Stimulated activated CD4-positive, alpha-beta T cell treated with anti-CD3 and anti-CD28 coated beads, TNF-alpha, amount 100 ng/mL, for 1 hour (primary cell): Measurements from ENCODE around the gene RASA4B.
A peak's percentile ranks its signal among the peaks of the same experiment; 100 is the strongest.
"Not testable (repeated sequence)": the region's sequence is repeated elsewhere in the genome, so short reads cannot be mapped to it uniquely, and the experiment has no call there.

ENCODE experiments used
- DNase-seq, 3 donors: peaks; one replicate each; pipeline ENCODE4 v3.0.0-alpha.2; 2020; ENCODE audit warnings: low read depth in 3 of 3, low spot score in 1 of 3

Gene RASA4B

DNA sequence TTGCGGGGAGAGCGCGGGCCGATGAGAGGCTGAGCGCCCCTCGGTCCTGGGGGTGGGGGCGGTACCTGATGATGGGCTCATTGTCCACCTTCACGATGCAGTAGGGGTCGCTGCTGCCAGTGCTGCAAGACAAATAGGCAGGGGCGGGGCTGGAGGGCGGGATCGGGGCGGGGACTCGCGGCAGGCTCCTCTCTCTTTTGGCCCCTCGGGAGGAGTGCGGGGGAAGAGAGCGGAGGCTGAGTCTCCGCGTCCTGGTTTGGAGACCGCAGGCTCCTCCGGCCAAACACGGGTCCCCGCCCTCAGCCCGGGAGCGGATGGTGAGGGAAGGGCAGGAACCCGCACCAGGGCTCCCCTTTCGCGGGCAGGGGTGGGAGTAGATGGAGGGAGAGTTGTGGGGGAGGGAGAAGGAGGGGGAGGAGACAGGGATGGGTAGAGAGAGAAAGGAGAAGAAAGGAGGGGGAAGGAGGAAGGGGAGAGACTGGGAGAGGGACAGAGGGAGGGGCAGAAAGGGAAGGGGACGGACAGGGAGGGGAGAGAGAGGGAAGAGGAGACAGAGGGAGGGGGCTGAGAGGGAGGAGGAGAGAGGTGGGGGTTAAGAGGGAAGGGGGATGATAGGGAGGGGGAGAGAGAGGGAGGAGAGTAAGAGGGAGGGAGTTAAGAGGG is 5.6 kb downstream of the RASA4B start:
- not testable (repeated sequence) for DNase-seq

DNA sequence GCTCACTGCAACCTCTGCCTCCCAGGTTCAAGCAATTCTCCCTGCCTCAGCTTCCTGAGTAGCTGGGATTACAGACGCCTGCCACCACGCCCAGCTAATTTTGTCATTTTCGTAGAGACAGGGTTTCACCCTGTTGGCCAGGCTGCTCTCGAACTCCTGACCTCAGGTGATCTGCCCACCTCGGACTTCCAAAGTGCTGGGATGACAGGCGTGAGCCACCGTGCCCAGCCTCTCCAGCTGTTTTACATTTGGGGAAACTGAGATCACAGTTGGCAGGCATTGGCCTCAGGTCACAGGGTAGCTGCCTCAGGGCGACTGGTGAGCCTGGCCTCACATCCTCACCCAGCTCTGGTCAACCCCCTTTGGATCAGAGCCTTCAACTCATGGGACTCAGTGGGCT is 7.0 kb downstream of the RASA4B start:
- not testable (repeated sequence) for DNase-seq

DNA sequence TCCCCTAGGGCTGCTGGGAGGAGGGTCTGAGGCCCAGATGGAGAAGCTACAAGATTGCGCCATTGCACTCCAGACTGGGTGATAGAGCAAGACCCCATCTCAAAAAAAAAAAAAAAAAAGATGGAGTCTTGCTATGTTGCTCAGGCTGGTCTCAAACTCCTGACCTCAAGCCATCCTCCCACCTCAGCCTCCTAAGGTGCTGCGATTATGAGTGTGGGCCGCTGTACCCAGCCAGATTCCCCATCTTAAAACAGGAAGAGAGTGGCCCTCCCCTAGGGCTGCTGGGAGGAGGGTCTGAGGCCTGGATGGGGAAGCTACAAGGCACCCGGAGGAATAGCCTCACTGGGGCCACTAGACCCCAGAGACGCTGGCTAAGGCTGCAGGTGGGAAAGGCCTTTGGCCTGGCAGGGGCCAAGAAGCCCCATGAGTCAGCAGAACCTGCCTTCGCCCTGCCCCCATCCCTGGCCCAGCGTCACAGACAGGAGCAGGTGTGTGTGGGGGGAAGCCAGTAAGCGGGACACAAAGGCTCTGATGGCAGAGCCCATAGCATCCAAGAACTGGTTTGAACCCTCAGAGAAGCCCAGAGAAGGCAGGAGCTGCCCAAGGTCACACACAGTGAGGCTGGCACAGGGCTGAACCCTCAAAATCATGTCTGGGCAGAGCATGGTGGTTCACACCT is 10.0 kb downstream of the RASA4B start:
- DNase-seq = not testable (repeated sequence)

DNA sequence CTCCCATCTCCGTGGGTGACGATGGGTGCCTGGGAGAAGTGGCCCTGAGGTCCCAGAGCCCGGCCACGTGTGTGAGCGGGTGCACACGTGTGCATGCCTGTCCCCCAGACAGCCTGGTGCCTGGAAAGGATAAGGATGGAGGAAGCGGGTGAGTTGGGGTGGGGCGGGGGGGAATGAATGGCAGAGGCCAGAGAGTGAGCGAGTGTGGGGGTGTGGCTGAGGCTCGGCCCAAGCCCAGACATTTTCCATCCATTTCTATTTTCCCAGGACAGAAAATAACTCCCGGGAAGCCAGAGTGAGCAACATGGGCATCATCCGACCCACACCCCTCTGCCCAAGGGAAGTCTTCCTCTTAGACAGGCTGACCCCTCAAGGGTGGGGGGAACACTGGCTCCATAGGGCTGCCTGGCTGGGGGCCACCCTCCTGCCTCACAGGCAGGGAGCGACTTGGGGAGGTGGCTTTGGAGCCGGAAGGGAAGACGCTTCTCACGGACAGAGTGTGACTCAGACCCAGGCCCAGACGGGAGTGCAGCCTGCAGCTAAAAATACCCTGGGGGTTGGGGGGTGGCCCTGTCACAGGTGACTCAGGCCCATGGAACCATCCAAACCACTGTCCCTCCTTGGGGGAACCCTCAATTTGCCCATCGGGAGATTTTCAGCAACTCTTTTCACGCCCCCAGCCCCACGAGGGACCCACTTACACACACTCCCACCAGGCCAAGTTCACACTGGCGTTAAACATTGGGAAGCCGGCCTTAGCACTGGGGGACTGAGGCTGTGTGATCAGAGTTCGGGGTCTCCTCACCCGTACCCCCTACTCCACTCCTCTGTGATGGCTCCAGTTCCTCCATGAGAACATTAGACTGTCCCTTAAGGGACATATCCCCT is 12.0 kb downstream of the RASA4B start:
- not testable (repeated sequence) for DNase-seq

DNA sequence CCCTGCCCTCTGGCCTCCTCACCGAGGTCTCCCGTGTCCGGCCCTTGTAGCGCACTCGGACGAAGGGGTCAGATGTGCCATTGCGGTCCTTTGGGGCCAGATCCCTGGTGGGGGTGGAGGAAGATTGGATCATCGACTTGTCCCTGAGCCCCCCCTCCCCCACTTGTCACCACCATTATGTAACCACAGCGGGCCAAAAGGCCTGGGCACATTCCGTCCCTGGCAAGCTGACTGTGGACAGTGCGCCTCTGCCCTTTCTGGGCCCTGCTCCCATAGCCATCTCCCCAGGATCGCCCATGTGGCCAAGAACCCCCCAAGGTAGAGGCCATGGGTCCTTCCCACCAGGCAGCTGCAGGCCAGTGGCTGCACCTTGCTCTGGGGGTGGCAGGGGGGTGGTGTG is 14.4 kb downstream of the RASA4B start:
- not testable (repeated sequence) for DNase-seq

DNA sequence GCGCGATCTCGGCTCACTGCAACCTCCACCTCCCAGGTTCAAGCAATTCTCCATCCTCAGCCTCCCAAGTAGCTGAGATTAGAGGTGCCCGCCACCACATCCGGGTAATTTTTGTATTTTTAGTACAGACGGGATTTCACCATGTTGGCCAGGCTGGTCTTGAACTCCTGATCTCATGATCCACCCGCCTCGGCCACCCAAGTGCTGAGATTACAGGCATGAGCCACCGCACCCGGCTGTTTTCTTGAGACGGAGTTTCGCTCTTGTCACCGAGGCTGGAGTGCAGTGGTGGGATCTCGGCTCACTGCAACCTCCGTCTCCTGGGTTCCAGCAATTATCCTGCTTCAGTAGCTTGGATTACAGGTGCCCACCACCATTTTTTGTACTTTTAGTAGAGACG is 19.3 kb downstream of the RASA4B start:
- DNase-seq = not testable (repeated sequence)

DNA sequence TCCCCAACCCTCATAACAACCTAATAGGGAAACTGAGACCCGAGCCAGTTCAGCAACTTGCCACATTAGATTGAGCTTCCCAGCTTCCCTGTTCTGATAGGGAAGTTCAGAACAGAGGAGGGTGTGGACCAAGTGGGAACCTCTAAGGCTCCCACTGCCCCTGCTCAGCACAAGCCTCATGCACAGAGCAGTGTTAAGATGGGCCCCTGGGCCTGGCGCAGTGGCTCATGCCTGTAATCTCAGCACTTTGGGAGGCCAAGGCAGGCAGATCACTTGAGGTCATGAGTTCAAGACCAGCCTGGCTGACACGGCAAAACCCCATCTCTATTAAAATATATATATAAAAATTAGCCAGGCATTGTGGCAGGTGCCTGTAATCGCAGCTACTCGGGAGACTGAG is 20.3 kb downstream of the RASA4B start:
- not testable (repeated sequence) for DNase-seq

DNA sequence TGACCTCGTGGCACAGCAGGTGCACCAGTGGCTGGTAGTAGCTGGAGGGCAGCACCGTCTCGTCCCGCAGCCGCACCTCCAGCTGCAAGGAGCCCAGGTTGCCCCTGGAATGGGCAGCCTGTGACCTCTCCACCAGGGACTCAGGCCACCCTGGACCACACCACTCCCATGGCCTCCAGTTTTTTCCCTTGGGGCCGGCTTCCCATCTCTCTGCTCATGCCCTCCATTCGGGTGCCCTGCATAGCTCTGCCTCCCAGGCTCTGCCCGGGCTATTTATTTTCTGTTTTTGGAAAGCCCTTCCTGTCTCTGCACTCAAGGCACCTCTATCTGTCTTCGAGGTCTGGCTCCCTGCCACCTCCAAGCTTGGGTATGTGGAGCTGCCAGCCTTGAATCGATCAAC is 20.7 kb downstream of the RASA4B start:
- DNase-seq = not testable (repeated sequence)

DNA sequence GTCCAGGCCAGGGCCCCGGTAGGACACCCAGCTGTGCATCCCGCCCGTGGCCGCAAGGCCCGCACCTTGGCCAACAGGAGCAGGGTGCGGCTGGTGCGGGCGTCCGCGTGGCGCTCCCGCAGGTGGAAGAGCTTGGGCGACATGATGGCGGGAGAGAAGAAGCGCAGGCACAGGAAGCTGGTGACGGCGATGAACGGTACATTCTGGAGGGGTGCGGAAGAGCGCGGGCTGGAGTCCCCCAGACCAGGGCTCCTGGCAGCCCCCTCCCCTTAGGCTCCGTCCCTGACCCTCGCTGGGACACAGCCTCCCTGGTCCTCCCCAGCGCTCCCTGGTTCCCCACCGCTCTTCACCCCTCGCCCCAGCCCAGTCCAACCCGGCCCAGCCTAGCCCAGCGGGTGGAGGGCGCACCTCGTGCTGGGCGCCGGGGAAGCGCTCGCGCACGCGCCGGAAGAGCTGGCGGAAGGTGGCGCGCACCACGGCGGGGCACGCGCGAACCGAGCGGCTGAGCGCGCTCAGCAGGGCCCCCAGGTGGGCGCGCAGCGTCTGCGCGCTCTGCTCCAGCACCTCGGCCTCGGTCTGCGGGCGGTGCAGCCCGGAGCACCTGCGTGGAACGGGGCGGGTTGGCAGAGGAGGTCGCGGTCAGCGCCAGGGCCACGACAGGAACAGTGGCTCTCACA is 23.0 kb downstream of the RASA4B start:
- DNase-seq = not testable (repeated sequence)

DNA sequence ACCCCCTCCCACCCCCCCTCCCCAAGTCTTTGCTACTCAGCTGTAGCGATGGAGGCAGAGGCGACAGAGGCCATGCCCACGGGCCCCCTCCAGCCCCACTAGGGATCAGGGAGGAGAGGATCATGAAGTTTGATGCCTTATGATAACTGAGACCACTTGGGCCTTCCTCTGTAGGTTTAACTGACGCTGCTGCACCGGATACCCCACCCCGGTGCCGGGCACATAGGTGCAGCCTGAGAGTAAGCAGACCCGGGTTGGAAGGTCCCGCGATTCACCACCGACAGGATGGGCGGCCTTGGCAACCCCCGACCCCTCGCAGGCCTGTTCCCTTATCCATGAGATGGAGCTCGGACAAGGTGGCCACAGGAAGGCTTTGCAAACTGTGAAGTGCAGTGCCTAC is 23.6 kb downstream of the RASA4B start:
- not testable (repeated sequence) for DNase-seq

DNA sequence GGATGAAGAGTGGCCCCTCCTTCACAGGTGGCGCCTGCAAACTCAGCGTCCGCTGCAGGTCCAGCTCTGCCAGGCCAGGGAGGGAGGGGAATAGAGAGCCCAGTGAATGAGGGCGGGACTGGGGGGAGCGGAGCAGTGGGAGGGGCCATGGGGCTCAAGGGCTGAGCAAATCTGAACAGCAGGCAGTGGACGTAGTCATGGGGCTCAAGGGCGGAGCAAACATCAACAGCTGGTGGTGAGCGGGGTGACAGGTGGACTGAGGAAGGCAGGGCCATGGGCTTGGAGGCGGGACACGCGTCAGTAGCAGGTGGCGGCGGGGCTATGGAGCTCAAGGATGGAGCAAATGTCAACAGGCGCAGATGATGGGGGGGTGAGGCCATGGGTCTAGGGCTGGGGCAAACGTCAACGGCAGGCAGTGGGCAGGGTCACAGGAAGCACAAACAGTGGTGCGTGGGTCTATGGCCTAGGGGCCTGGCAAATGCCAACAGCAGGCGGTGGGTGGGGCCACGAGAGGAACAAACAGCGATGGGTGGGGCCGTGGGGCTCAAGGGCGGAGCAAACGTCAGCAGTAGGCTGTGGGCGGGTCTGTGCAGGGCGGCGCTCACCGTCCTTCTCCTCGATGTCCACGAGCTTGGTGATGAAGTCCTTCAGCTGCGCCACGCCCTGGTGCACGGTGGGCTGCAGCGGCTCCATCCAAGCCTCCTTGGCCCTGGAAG is 24.2 kb downstream of the RASA4B start:
- not testable (repeated sequence) for DNase-seq

DNA sequence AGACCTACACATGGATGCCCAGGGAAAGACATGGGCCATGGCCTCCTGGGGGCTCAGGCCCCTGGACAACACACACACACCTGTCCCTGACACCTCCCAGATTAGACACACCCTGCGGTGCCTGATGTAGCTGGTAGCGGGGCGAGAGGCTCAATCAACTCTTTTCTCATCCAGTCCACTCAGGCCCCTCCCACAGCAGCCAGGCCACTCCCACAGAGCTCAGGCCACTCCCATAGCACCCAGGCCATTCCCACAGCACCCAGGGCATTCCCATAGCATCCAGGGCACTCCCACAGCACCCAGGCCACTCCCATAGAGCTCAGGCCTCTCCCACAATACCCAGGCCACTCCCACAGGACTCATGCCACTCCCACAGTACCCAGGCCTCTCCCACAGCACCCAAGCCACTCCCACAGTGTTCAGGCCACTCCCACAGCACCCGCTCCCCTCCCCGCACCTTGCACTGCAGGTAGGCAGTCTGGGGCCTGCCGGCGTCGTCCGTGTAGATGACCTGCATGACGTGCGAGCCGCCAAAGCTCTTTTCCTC is 27.0 kb downstream of the RASA4B start:
- DNase-seq = peak in 1 of 3 donors; percentile 47

DNA sequence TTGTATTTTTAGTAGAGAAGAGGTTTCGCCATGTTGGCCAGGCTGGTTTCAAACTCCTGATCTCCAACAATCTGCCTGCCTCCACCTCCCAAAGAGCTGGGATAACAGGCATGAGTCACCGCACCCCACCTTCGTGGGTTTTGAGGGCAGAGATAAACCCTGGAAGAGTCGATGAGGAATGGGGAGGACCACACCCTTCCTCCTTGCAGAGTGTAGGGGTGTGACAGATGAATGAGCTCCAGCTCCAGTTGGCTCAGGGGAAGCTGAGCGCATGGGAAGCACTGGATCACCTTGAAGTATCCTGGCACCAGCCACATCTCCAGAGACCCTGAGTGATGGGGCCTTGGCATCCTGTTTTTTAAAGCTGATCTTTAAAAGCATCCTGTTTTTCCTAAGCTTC is 33.3 kb downstream of the RASA4B start:
- not testable (repeated sequence) for DNase-seq

DNA sequence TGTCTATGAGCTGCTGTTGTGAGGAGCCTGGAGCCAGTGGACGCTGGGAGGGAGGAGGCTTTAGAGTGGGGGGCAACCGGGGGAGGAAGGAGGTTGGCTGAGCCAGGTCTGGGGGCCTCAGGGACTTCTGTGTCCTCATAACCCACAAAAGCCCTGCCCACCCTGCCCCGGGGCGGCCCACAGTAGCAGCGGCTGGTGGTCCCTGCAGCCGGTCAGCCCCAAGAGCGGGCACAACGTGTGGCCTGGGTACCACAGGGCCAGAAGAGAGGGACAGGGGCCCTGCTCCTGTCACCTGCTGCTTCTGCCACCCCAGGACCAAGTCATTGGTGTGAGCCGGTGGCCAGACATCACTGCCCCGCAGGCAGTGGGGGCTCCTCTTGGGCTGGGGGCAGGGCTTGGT is 35.6 kb downstream of the RASA4B start:
- DNase-seq = not testable (repeated sequence)

DNA sequence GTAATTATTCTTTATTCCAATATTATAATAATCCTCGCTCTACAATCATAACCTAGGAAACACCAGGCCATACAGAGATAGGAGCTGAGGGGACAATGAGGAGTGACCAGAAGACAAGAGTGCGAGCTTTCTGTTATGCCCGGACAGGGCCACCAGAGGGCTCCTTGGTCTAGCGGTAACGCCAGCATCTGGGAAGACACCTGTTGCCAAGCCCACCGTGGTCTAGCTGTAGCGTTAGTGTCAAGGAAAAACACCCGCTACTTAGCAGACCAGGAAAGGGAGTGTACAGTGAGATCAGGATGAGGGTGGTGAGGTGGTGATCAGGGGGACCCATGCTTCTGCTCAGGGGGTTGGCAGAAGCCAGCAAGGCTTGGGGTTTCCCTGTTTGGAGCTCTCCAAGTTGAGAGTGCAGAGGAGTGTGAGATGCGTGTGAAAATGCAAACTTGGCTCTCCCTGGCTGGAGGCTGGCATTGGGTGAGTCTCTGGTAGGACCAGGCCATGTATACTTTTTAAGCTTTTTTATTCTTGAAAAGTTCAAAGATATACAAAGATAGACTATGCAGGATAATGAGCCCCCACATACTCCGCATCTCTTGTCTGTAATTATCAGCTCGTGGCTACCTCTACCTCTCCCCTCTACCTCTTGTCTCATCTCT is 37.5 kb downstream of the RASA4B start:
- DNase-seq = not testable (repeated sequence)

DNA sequence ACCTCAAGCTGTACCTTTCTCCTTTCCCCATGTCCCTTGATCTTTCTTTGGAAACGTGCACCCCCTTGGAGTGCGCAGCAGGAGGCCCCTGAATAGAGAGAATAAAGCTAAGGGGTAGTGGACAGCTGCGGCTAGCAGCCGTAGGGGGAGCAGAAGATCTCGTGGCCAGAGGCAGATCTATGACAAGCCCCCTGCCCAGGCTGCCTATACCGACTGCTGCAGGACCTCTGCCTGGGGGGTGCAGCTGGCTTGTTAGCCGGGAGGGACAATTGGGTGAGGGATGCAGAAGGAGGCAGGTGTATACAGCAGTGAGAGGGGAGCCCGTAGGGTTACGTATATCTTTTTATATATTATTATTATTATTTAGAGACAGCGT is 38.4 kb downstream of the RASA4B start:
- not testable (repeated sequence) for DNase-seq

DNA sequence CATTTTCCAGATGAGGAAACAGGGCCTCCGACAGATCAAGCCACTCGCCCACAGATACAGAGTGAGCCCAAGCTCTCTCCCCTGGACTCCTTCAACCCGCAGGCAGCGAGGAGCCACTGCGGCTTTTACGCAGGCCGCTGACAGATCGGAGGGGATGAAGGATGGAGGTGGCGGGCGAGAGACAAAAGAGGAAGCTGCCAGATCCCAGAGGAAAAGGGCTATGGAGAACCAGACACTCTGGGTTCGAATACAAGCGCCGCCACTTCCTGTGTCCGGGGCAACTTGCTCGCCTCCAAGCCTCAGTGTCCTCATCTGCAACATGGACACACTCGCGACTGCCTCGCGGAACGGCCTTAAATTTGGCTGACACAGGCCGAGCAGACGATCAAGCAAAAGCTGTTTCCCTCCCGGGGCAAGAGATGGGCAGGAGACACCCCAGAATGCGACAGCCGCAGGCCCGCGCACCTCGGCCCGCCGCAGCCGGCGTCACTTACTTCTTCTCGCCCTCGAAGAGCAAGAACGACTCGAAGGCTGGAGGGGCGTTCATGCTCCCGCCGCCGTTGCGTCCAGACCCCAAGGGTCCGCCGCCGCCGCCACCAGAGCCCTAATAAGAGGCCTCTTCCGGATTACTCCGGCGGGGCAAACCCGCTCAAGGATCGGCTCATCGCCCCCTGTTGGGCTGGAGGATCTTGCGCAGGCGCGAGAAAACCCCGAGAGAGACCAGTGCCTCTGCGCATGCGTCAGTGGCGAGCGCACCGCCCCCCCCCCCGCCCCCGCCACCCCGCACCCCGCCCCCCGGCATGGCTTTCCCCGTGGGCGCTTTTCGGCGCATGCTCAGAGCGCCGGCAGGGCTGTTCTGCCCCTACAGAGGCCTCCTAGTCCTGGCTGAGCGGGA is 39.0 kb downstream of the RASA4B start, which contains the start of gene POLR2J:
TSS of gene POLR2J (minus strand) at position 609 of the 895 bp plus-strand sequence. CDS start at position 547, 62 bp downstream.
- peak; percentile 76 to 99 (median 85) for DNase-seq

DNA sequence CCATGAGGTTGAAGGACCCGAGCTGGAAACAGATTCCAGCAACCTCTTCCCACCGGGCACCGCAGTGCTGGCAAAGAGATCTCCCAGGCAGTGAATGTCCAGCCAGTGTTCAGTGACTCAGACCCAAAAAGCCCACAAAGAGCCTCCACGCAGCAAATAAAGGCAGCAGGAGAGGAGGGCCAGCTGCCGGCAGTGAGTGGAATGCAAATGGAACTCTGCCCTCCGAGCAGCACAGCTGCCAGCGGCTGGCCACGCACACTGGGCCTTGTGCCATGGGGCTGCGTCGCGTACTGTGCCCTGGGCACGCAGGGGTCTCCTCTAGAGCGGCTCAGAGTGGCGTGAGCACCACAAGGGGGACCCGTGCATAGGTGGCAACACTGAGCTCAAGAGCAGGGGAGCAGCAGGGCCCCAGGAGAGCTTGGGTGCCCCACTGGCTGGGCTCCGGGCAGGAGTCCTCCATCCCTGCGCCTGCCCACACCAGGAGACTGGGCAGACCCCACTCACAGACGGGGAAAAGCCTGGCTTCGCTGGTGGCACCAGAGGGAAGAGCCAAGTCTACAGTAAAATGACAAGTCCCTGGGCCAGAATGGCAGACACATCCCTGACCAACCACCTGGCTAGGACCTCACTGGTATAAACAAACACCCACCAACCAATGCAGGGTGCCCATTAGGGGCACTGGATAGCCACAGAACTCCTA is 42.7 kb downstream of the RASA4B start:
- not testable (repeated sequence) for DNase-seq
